NCI-H2081 (cell line): ENCODE measurements around the gene GJB2.
"Not testable (repeated sequence)": the region's sequence is repeated elsewhere in the genome, so short reads cannot be mapped to it uniquely, and the experiment has no call there.

Experiments used
- DNase-seq, 2 experiments: peaks; one replicate each; lab custom pipeline; 2025; lab: John Stamatoyannopoulos, UW

The GJB2 gene

DNA sequence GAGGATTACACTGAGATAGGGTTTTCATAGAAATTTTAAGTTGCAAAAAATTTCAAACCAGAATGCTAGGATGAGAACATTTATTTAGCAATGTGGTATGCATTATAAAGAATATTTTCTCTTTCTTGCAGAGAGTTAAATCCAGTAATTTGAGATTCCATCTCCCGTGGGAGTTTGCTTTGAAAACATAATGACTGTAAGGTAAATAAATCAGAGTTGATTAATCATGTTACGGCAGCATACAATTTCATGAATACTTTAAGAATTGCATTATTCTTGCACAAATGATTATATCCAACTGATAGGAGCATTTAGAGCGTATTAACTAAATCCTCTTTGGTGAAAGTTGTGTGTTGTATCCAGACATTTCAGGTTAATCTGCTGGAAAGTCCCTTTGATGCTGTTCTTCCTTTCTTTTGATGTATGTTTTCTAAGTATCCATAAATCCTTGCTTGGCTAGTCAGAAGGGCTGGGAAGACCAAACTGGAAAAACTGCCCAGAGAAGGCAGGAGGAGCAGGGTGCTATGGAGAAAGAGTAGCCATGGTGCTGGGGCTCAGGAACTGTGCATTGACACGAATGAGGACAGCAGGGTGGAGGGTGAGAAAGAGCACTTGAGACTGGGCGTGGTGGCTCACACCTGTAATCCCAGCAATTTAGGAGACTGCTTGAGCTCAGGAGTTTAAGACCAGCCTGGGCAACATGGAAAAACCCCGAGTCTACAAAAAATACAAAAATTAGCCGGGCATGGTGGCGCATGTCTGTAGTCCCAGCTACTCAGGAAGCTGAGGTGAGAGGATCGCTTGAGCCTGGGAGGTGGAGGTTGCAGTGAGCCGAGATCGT, 27.1 kb downstream of the GJB2 start:
- no peak for DNase-seq

DNA sequence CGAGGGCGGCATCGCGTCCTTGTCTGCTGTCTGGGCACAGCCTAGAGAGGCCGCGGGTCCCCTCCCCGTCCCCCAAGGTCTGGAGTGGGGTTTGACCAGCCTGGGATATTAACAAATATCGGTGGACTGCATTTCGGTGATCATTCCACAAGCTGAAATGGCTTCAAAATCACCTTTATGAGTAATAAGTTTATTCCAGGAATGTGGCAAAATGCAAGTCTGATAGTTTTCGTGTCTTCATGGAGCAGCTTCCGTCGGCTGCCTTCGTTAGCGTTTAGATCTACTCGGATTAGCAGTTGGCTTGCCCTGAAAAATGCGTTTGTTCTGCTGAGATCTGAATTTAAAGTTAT, 30.8 kb downstream of the GJB2 start:
- DNase-seq, result no peak

DNA sequence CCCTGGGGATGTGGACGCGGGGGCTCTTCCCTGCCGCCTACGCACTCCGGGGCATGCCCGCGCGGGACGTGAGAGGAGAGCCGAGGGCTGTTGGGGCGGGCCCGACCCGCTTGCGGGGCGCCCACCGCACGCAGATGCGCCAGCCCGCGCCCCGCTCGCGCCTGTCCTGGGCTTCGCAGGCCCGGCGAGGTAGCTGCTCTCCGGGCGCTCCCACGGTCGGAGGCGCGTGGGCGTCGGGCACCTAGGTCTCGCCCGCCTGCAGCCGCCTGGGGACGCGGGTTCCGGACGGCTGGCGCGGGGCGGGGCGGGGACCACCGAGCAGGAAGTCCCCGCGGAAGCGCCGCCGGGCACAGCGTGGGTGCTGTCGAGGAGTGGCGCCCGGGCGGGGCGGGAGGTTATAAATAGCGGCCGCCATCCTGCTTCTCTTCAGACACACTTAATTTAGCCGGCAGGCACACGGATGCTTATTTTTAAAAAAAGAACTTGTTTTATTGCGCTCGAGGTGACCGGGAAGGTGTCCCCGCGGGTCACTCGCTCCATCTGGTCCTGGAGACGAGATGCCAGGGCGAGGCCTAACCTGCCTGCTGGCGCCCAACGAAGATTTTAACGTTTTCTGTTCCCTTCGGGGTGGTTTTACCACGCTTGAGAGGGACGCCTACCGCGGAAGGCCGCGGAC, 31.3 kb downstream of the GJB2 start:
- no peak for DNase-seq

DNA sequence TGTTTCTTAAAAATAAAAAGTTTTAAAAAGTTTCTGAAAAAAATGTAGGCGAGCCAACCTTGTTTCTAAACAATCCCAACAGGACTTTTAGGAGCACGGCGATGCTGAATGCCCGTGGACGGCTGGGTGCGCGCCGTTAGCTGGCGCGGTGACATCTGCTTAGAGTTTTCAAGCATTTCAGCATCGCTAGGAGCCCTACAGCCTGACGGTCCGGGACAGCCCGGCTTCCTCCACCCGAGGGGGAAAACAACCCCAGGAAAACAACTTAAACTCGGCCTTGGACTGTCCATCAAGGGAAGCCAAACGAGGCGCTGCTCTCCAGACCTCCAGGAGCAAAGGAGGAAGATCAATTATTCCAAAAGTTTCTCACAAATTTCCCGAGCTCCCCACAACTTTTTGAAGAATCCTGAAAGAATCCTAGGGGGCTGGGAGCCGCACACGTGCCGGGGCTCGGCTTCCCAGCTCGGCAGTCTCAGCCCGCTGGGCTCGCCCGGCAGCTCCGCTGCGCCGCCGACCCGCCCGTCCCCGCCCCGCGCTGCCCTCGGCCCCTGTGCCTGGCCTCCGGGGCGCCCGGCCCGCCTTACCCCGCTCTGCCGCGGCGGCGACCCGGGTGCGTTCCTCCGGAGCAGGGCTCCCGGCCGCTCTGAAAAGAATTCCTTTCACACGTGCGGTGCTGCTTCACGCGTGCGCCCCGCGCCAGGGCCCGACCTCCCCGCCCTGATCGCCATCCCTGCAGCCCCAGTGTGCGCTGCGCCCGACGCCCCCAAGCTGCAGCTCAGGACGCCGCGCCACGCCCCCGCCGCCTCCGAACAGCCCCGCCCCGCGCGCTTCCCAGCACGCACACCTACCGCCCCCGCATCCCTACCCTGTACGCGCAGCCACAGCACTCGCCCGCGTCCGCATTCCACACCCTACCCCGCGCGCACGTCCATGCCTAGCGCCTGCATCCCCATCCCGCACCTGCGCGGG, 32.1 kb downstream of the GJB2 start, which contains the start of gene GJA3:
Gene GJA3, minus strand, starts transcription at position 747 of the 969 bp plus-strand sequence. CDS start 17,764 bp downstream, outside the sequence.
- DNase-seq, result no peak

DNA sequence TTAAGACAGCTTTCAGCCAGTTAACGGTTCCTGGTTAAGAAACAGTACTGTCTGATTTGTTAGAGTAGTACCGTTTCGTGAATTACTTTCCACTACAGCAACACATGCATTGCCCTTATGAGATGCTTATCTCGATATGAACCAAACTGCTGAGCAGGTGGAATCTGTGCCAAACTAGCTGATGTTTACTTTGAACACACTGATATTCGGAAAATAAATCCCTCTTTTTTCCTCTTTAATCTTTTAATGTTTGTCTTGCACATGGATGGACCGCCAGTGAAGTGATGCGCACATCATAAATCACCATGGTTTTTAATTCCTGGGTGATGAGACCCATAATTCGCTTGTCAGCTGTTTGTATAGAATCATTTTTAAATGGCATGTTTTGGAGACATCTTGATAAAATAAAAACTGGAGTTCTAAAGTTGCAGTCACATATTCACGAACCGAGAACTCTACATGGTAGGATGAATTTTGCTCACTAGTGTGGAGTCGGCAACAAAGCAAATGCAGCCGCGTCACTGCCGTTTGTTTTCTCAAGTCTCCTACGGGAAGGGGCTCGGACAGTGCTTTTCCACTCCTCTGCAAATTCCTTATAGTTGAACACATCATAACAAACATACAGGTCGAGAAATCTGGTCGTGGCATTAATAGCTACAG, 33.0 kb downstream of the GJB2 start:
- DNase-seq, result no peak

DNA sequence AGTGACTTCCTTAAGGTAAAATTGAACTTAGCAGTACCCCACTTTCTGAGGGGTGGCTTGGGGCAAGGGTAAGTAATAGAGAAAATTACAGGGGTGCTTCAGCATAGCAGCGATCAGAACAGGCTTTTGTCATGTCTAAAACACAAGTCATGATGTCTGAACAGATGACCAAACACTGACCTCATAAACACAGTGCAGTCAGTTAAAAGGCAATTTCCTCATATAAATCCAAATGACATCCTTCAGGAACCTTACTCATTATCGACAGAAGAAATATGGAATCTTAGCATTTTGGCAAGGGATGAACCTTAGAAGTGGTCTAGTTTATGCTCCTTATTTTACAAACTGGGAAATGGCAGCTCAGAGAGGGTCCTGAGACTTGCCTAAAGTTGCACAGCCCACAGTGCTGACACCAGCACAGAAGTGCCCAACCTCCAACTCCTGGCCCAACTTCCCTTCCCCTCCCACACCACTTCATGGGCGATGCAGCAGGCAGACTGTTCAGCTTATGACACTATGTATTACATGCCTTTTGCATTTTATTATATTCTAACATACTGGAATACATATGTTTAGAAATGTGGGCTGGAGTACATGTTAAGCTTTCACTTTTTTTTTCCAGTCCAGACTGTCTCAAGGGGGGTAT, 35.5 kb downstream of the GJB2 start:
- no peak for DNase-seq

DNA sequence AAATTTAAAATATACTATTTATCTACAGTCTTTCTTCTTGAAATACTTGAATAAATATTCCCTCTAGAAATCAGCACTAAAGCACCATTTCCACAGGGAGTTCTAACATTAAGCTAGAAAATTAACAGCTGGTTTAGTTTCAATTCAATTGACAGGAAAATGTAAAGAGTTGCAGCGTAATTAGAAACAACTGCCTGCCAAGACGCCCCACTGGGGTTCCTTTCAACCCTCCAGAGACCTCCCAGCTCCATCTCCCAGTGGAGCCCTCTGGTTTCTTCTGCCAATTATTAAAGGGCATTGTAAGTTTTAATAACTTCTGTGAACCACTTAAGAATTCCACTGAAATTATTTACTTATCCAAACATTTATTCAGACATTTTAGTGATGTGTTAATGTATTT, 36.0 kb downstream of the GJB2 start:
- no peak for DNase-seq

DNA sequence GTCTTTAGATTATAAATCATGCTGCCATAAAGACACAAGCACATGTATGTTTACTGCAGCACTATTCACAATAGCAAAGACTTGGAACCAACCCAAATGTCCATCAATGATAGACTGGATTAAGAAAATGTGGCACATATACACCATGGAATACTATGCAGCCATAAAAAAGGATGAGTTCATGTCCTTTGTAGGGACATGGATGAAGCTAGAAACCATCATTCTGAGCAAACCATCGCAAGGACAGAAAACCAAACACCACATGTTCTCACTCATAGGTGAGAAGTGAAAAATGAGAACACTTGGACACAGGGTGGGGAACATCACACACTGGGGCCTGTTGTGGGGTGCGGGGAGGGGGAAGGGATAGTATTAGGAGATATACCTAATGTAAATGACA, 39.4 kb downstream of the GJB2 start:
- not testable (repeated sequence) for DNase-seq

DNA sequence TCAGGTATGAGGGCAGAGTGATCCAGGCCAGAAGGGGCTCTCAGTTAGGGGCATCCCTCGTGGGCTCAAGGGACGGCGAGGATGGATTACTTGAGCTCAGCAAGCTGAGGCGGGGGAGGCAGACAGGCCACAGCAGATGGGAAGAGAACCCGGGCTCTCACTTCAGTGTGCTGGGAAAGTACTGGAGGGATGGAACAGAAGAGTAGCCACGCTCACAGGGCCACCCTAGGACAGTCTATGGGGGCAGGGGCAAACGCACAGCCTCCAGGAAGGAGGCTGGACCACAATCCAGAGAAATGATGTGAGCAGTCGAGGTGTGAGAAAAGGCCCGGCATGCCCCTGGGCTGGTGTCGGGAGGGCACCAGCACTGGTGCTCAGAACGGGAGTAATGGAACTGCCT, 41.1 kb downstream of the GJB2 start:
- DNase-seq, result no peak

DNA sequence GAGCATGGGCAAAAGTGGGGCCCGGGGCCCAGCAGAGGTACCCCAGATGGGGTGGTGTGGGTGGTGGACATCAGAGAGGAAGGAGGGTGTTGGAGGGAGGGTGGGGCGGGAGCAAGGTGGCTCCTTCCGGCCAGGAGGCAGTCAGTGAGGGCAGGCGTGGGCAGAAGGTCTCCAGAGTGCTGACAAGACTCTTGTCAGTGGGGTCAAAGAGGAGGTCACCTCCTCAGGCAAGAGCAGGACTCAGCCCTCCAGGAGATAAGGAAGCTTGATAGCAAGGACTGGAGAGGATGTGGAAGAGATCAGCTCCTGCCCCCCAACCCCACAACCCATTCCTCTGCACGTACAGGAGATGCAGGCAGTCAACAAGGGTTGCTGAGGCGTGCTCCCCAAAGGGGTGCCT, 41.7 kb downstream of the GJB2 start:
- no peak for DNase-seq

DNA sequence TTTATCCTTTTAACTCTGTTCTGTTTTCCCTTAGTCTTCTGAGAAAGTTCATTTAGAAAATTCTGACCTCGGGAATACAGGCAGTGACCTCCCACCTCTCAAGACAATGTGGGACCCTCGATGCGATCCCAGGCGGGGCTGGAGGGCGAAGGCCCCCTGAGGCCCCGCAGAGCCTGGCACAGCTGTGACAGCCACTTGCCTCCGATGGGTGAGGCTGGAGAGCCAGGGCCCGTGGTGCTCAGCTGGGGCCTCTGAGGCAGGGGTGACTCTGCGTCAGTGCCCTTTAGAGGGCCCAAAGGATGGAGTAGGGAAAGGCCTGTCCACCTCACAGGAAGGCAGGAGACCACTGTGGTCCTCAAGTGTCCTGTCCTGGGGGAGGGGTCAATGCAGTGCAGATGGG, 42.2 kb downstream of the GJB2 start:
- DNase-seq, result no peak

DNA sequence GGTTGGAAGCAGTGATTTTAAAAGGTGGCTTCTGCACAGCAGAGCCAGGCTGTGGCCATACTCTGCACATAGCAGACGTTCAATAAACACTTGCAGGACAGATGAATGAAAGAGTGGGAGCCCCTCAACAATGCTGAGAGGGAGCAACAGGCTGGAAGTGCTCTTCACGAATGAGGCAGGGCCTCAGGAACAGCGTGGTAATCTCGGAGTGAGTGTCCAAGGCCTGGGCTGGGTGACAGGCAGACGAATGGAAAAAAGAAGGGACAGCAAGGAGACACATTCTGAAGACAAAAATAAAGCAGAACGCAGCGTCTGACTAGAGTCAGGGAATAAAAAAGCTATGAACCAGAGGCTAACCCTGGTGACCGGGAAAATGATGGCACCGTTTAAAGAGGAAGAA, 43.0 kb downstream of the GJB2 start:
- no peak for DNase-seq

DNA sequence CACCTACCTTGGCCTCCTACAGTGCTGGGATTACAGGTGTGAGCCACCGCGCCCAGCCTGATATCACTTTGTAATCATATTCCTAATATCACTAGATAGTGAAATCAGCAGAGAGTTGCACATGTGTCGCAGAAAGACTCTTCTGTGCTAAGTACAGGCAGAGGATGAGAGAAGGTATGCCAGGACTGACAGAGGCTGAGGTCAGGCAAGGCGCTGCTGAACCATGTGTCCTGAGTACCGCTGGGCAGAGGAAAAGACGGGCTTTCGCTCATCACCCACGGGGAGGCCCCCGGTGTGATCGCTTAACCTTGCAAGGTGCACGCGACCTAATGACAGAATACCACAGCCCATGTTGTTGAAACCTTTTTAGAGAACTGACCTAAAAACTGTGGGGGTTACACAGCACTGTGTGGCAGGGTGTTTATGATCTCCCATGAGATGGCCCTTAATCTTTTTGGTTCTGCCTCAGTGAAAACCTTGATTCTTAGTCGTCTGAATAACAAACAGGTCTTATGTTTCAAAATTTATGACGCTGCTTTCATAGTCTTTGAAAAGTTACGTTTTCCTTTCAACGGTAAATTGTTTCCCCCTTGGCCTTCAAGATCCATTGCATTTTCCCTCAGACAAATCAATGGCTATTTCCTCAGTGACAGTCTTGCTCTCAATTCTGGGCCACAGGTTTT, 44.1 kb downstream of the GJB2 start:
- DNase-seq, result no peak

DNA sequence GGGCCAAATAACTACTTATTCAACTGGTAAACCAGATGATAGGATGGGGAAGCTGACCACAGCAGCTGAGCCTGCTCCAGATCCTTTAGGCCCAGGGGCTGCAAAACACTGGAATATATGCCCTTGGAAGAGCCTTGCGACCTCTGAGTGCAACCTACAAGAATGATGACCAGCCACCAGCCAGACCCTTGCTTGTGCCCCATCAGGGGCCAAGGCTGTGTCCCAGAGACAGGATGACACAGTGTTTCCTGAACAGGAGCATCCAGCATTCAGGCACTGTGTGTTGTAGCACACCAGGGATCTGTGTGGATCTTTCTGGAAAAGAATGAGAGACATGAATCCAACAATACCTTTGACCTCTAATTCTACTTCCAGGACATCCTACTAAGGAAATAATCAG, 46.4 kb downstream of the GJB2 start:
- no peak for DNase-seq

DNA sequence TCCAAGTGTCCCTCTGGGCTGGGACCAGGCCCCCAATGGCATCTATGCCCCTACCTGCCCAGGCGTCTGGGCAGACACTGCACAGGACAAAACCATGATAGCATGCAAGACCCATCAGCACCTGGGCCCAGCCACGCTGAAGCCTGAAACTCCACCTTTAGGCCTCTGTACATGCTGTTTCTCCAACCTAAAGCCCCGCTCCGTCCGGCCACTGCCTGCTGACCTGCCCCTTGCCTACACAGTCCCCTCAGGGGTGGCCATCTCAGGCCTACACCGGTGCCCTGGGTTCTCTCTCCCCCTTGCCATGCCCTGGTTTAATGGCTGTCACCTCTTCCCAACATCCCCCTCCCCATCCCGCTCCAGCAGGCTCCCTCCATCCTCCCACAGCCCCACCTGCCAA, 47.2 kb downstream of the GJB2 start:
- DNase-seq, result no peak

DNA sequence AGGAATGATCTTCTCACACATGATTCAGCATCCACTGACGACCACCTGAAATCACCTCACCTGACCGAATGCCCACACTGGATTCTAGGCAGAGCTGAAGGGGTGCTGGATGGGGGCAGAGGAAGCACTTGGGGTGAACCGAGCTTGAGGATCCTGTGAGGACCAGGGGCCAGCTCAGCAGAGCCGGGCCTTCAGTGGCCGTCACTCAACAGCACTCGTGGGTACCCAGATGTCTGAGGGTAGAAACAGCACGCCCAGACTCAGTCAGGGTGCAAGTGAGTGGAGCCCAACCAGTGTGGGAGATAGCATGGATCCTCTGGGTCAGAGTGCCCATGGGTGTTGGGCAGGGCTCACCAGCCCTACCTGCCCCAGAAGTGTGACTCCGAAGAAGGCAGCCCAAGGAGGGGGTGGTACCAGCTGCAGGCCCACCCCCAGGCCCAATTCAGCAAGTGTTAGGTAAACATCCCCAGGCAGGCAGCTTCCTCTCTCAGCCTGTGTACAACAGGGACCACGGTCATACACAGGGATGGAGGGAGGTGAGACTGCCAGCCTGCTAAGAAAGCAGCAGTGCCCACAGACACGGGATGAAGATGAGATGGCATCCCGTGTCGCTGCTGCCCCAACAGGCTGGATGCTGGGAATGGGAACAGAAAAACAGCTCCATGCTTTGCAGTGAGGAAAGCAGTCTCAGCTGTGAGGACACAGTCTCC, 48.4 kb downstream of the GJB2 start:
- no peak for DNase-seq

DNA sequence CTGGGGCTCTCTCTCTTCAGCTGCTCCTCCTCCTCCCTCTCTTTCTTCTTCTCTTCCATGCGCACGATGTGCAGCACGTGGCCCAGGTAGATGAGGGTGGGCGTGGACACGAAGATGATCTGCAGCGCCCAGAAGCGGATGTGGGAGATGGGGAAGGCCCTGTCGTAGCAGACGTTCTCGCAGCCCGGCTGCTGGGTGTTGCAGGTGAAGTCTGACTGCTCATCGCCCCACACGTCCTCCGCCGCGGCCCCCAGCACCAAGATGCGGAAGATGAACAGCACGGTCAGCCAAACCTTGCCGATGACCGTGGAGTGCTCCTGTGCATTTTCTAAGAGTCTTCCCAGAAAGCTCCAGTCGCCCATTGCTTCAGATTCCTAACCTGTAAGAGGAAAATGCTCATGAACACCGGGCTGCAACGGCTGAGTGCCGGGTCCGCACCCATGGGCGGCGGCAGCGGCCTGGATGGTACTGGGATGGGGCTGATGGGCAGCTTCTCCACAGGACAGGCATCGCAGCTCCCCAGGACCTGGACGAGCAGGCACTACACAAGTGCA, 49.7 kb downstream of the GJB2 start:
- no peak for DNase-seq

DNA sequence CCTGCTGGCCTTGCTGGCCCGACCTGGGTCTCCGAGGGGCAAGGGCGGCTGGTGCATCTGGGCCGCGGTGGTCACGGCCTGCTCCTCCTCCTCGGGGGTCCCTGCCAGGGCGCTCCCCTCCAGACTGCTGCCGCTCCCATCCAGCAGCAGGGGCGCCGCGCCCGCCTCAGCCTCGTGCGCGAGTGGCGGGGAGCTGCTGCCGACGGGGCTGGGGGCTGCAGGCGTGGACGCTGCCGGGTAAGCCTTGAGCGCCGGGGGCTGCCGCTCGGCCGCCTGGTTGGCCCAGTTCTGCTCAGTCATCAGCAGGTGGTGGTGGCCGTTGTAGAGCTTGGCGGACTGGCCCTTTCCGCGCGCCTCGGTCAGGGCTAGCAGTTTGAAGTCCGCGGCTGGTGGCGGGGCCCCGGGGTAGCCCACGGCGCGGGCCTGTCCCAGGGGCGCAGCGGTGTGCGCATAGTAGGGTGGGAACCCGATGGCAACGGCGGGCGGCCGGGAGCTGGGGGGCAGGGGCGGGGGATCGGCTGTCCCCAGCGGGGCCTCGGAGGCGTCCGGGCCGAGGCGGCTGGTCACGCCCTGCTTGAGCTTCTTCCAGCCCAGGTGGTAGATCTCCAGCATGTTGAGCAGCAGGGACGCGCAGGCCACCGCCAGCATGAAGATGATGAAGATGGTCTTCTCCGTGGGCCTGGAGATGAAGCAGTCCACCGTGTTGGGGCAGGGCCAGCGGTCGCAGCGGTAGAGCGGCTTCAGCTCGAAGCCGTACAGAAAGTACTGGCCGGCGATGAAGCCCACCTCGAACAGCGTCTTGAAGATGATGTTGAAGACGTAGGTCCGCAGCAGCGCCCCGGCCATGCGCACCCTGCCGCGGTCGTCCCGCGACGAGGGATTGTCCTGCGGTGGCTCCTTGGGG, 50.5 kb downstream of the GJB2 start:
- no peak for DNase-seq
